Measurements from ENCODE around the gene PACSIN1.

PACSIN1 gene

DNA sequence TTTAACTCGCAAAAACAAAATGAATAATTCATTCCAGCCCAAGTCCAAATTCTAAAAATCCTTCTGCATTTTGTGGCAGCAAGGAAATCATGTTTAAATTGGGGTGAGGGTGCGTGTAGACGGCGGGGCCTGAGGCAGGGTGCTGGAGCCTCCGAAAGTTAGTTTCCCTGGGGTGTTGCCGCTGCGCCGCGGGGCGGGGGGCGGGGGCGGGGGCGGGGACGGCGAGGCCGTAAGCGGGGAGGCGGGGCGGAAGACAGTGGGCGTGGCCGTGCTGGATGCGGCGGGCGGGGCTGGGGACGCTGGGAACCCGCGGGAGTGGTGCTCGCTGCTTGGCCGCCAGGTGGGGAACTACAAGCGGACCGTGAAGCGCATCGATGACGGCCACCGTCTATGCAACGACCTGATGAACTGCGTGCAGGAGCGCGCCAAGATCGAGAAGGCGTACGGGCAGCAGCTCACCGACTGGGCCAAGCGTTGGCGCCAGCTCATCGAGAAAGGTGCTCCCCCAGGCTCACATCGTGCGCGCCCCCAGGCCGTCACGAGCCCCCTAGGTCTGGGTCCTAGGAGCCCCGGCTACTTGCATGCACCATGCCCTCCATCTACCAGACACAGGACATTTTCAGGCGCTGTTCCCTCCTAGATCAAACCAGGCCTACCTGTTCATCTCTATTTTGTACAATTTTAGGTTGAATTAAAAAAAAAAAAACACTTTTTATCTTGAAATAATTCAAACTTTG is 61.3 kb downstream of the PACSIN1 start:
- peak; percentile 64 for DNase-seq (ENCODE audit: low read depth, low spot score)

- no peak for DNase-seq (ENCODE audit: low read depth, low spot score)
Observed at GRCh38 chr6:34527751-34528670, 62.1 kb downstream of the PACSIN1 start.

GRCh38 chr6:34528996-34529664 is 63.3 kb downstream of the PACSIN1 start:
- DNase-seq (ENCODE audit: low read depth, low spot score) = no peak

DNA sequence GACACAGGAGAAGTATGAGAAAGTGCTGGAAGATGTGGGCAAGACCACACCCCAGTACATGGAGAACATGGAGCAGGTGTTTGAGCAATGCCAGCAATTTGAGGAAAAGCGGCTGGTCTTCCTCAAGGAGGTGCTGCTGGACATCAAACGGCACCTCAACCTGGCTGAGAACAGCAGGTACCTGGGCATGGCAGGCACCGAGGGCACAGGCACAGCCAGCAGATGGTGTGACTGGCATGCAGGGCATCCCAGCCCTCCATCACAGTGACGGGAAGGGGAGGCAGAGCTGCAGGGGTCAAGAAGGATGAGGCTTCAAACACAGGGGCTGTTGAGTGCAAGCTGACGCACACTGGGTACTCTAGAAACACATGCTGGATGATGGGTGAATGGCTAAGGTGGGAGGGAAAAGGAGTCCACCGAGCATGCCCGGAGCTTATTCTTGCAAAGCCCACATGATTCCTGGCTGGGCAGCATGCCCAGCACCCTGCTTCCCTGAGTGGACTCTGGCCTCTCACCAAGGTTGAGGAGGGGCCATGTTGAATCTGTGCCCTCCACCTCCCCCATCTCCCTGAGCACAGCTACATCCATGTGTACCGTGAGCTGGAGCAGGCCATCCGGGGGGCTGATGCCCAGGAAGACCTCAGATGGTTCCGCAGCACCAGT is 63.9 kb downstream of the PACSIN1 start:
- DNase-seq (ENCODE audit: low read depth, low spot score) = no peak

DNA sequence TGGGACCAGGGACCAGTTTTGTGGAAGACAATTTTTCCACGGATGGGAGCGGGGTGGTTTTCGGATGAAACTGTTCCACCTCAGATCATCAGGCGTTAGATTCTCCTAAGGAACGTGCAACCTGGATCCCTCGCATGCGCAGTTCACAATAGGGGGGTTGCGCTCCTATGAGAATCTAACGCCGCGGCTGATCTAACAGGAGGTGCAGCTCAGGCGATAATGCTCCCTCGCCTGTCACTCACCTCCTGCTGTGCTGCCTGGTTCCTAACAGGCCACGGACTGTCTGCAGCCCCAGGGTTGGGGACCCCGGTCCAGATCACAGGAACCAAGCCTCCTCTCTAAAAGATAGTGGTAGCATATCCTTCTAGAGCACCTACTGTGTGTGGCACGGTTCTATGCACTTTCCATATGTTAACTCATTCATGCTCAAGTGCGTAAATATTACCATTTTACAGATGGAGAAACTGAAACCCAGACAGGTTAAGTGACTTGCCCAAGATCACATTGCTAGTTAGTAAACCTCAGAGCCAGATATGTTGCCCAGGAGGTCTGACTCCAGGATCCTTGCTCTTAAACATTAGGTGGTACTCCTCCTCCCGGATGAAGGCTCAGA is 65.0 kb downstream of the PACSIN1 start:
- no peak for DNase-seq (ENCODE audit: low read depth, low spot score)

DNA sequence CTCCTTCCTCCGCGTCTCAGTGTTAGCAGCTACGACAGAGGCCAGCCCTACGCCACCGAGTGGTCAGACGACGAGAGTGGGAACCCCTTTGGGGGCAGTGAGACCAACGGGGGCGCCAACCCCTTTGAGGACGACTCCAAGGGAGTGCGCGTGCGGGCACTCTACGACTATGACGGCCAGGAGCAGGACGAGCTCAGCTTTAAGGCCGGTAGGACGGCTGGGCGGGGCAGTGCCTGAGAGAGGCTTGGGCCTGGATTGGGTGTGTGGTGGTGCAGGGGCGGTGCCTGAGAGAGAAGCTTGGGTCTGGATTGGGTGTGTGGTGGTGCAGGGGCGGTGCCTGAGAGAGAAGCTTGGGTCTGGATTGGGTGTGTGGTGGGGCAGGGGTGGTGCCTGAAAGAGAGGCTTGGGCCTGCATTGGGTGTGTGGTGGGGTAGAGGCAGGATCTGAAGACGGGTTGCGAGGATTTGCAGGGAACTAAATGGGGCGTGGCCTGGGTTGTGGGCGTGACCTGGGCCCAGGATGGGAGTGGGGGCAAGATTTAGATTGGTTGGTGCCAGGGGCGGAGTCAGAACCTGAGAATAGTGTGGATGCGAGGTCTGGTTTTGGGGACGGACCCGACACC is 65.8 kb downstream of the PACSIN1 start:
- peak; percentile 84 for DNase-seq (ENCODE audit: low read depth, low spot score)

DNA sequence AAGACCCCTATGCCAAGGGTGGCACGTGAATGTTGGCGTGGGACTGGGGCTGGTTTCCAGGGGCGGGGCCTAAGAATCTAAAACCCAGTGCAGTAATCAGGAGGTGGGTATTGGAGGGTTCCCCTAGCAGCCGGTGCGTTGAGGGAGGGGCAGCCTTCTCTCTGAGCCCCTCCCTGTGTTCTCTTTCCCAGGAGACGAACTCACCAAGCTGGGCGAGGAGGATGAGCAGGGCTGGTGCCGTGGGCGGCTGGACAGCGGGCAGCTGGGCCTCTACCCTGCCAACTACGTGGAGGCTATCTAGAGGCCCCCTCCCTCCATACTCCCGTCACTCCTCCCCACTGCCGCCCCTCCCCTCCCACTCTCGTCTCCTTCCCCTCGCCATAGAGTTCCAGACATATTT is 66.4 kb downstream of the PACSIN1 start:
- DNase-seq (ENCODE audit: low read depth, low spot score) = no peak

GRCh38 chr6:34534146-34534545 is 68.3 kb downstream of the PACSIN1 start:
- DNase-seq (ENCODE audit: low read depth, low spot score) = no peak

GRCh38 chr6:34534656-34535055 is 68.8 kb downstream of the PACSIN1 start:
- no peak for DNase-seq (ENCODE audit: low read depth, low spot score)

DNA sequence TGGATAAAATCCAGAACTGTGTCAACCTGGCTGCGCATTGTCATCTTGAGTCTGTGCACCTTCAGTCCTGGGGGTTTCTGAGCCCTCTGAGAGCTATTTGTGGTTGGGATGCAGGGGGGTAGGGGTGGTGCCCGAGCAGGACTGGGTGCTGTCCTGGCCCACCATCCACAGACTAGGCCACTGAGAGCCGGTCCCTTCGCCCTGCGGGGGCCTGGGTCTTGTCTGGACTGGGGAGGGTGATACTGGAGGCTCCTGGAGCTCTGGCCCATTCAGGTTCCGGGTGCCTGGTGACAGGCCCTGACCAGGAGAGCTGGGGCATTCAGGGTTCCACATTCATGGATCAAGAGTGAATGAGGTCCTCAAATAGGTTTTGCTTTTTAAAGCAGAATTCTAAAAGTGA is 69.3 kb downstream of the PACSIN1 start:
- DNase-seq (ENCODE audit: low read depth, low spot score) = no peak

DNA sequence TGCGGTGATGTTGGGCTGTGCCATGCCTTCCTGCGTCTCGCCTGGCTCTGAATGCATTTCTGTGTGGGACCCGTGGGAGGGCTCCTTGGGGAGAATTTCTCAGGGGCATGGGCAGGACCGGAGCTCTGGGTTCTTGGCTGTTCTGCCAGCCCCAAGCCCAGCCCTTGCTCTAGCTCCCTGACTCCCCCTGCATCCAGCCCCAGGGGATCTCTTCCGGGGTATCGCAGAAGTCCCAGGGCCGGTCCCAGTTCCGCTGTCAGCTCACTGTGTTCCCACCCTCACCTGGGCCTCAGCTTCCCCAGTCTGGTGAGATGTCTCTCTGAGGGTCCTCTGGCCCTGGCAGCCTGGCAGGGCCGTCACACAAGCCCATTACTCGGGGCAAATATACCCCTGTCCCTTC is 69.8 kb downstream of the PACSIN1 start:
- no peak for DNase-seq (ENCODE audit: low read depth, low spot score)

- no peak for DNase-seq (ENCODE audit: low read depth, low spot score)
Observed at GRCh38 chr6:34536251-34536958, 70.5 kb downstream of the PACSIN1 start.

GRCh38 chr6:34536959-34537848 is 71.3 kb downstream of the PACSIN1 start:
- DNase-seq (ENCODE audit: low read depth, low spot score) = no peak

GRCh38 chr6:34537922-34538550 is 72.2 kb downstream of the PACSIN1 start:
- no peak for DNase-seq (ENCODE audit: low read depth, low spot score)

- DNase-seq (ENCODE audit: low read depth, low spot score) = no peak
Observed at GRCh38 chr6:34538581-34538980, 72.7 kb downstream of the PACSIN1 start.

- no peak for DNase-seq (ENCODE audit: low read depth, low spot score)
Observed at GRCh38 chr6:34539181-34539580, 73.3 kb downstream of the PACSIN1 start.

GRCh38 chr6:34540222-34540621 is 74.3 kb downstream of the PACSIN1 start:
- no peak for DNase-seq (ENCODE audit: low read depth, low spot score)

- no peak for DNase-seq (ENCODE audit: low read depth, low spot score)
Observed at GRCh38 chr6:34540841-34541240, 75.0 kb downstream of the PACSIN1 start.

GRCh38 chr6:34543421-34543820 is 77.5 kb downstream of the PACSIN1 start:
- DNase-seq (ENCODE audit: low read depth, low spot score) = no peak

Measured in iPS DF 19.7 (cell line).